Testis (tissue), 2 donors: Measurements from ENCODE around the gene AIFM3.

Experiments used
- POLR2A ChIP-seq: fragments of 450-650 bp; IDR thresholded peaks from one replicate; pipeline ENCODE4 v1.6.1; 2017; ENCODE audit warnings: antibody characterized with exemption, mild to moderate bottlenecking, moderate library complexity
- TF ChIP-seq, protein P1 (sequence below), 3 experiments: fragments of 450-650 bp in 2 of 3; fragments of 200-600 bp in 1 of 3; sonication (generic) in 1 of 3; IDR thresholded peaks; one replicate each; pipeline ENCODE4 v1.5.1; 2016 to 2019; ENCODE audit warnings: antibody characterized with exemption in 3 of 3, mild to moderate bottlenecking in 2 of 3, moderate library complexity in 1 of 3

DNA sequence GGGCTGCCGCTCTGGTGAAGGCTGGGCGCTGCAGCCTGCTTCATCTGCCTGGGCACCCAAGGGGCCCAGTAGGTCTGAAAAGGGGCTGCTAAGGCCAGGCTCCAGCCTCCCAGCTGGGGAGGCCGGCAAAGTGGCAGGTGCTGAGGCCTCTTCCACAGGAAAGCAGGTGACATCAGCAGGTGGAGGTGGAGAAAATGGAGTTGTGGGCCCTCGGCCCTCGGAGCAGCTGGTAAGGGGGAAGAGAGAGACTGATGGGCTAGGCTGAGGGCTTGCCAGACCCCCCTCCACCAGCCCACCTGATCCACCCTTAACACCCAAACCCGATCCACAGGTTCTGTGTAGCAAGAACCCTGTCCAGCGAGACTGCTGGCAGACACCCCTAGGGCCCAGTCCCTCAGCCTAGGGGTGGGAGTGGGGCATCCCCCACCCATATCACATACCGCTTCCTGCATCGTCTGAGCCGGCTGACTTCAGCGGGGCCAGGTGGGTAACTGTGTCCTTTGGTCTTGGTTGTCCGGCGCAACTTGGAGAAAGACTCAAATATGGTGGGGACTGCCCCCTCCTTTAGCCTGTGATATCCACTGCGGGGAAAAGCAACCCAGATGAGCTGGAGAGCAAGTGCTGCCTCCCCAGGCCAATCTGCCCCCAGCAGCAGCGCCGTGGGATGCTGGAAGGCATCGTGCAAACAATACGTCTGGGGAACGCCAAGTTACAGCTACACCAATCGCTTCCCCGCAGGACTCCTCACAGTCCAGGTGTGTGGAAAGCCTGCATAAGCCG is 33.3 kb downstream of the AIFM3 start:
- TF ChIP-seq, protein P1, sequence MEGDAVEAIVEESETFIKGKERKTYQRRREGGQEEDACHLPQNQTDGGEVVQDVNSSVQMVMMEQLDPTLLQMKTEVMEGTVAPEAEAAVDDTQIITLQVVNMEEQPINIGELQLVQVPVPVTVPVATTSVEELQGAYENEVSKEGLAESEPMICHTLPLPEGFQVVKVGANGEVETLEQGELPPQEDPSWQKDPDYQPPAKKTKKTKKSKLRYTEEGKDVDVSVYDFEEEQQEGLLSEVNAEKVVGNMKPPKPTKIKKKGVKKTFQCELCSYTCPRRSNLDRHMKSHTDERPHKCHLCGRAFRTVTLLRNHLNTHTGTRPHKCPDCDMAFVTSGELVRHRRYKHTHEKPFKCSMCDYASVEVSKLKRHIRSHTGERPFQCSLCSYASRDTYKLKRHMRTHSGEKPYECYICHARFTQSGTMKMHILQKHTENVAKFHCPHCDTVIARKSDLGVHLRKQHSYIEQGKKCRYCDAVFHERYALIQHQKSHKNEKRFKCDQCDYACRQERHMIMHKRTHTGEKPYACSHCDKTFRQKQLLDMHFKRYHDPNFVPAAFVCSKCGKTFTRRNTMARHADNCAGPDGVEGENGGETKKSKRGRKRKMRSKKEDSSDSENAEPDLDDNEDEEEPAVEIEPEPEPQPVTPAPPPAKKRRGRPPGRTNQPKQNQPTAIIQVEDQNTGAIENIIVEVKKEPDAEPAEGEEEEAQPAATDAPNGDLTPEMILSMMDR (IDR thresholded peaks at IDR 0.05) = no peak
- no peak for TF ChIP-seq POLR2A
